Embryonic facial prominence (tissue), 1 donor: ENCODE data around the gene PRRC2B.
"Not testable (repeated sequence)": the region's sequence is repeated elsewhere in the genome, so short reads cannot be mapped to it uniquely, and the experiment has no call there.

Experiments used
- DNase-seq: peaks from one replicate; pipeline ENCODE4 v3.0.0-alpha.2; 2016; ENCODE audit errors: extremely low spot score

The PRRC2B gene

DNA sequence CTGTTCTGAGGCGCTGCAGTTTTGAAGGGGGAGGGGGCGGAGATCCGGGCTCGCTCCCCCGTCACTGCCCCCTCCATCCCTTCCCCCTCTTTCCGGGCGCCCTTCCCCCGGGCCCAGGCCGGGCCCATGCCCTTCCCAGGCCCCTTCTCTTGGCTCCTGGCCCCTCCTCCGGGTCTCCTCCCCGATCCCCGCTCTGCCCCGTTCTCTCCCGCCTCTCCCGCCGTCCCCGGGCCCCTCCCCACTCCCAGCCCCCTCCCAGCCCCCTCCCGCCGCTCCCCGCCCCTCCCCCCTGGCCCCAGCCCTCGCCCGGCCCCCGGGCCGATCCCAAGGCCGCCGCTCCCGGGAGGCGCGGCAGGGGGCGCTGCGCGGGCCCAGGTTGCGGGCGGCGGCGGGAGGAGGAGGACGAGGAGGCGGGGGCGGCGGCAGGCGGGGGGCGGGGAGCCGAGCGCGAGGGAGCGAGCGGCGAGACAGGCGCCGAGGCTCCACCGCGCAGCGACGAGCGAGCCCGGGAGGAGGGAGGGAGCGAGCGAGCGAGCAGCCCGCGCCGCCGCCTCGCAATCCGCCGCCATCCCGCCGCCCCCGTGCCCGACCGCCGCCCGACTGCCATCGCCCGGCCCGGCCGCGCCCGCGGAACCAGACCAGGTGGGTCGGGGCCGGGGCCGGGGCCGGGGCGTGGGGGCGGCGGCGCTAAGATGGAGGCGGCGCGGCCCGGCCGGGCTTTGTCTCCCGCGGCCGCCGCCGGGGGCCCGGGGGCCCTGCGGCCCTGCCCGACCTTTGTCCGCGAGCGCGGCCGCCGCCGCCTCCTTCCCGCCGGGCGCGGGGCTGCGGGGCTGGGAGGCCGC, at the start of gene PRRC2B:
TSS of gene PRRC2B (plus strand) at position 465 of the 842 bp plus-strand sequence. CDS start 36,059 bp downstream, outside the sequence.
- peak; percentile 80 for DNase-seq

DNA sequence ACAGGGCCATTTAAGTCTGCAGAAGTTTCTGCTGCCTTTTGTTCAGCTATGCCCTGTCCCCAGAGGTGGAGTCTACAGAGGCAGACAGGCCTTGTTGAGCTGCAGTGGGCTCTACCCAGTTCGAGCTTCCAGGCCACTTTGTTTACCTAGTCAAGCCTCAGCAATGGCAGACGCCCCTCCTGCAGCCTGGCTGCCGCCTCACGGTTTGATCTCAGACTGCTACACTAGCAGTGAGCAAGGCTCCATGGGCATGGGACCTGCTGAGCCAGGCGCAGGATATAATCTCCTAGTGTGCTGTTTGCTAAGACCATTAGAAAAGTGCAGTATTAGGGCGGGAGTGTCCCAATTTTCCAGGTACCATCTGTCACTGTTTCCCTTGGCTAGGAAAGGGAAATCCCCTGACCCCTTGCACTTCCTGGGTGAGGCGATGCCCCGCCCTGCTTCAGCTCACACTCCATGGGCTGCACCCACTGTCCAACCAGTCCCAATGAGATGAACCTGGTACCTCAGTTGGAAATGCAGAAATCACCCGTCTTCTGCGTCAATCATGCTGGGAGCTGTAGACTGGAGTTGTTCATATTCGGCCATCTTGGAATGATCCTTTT, 48.9 kb upstream of the PRRC2B start:
- not testable (repeated sequence) for DNase-seq

DNA sequence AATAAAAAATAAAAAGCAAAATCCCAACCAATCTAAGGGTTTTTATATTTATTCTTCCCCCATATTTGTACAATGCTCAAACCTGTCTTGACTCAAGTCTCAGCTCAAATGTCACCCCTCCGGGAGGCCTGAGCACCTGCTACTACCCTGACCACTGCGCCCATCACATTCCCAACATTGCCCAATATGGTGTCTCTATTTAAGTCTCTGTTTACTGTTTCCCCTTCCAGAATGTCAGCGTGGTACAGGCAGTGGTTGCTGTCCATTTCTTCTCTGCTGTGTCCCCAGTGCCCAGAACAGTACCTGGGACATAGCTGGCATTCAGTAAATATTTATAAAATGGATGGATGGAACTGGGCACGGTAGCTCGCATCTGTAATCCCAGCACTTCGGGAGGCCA, 47.3 kb upstream of the PRRC2B start:
- no peak for DNase-seq

DNA sequence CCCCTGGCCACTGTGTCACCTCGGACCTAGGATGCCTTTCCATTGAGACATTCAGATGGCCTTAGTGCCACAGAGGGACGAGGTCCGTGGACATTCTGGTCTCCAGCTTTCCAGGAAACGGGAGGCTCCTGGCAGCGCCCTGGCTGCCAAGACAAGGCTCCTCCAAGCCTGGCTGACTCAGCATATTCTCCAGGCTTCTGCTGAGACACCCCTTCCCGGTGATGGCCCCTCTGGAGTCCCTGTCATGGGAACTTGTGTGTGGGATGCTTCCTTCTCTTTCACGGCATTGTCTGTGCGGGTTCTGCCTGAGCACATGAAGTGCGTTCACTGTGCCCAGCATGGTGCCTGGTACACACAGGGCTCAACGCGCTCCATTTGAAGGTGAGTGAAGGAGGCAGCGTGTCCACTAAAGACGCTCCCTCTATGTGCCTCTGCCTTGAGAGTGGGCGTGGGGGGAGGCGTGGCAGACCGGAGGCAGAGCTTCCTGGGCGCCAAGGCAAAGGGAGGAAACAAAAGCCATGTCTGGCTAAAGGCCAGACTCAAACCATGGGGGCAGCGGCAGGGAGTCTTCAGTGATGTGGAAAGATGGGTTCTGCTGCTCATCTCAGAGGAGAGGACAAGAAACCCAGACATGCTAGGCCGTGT, 46.4 kb upstream of the PRRC2B start:
- no peak for DNase-seq

DNA sequence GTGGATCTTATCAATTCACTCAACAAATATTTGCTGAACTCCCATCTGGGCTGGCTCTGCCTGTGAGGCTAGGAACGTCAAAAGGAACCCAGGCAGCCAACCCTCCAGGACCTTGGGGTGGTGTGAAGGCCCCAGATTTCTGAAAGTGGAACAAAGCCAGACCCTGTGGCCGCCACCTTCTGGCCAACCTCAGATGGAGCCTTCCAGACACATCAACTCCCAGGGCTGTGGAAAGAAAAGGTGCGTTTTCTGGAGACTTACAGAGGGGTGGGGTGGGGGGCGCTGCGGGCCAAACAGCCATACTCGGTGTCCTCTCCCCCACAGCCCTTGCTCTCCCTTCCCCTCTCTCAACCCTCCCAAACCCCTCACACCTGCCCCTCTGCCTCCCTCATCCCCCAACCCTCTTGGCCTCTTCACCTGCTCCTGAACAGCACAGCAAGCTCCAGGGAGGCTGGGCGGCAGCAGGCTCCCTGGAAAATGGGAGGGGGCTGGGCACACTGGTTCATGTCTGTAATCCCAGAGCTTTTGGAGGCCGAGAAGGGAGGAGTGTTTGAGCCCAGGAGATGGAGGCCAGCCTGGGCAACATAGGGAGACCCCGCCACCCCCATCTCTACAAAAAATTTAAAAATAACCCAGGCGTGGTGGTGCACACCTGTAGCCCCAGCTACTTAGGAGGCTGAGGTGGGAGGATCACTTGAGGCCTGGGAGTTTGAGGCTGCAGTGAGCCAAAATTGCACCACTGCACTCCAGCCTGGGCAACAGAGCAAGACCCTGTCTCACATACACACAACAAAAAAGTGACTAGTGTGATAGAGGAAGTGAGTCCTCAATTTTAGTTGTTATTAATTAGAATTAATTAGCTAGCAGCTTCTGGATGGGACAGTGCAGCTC, 45.0 kb upstream of the PRRC2B start:
- no peak for DNase-seq

DNA sequence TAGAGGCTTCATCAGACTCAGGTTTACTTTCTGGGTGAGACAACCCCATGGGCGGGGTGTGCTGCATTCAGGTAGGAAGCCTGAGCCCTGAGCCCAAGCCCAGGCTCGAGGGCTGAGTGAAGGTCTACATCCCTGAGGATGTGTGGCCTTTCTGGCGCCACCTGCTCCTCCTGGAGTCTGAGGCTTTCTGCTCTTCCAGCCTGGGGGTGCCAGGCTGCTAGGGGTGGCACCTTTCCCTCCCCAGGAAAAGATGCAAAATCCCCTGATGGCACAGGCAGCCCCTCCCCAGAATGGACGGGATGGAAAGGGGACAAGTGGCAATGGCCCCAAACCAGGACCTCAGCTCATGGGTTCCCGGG, 44.4 kb upstream of the PRRC2B start:
- DNase-seq: no peak

DNA sequence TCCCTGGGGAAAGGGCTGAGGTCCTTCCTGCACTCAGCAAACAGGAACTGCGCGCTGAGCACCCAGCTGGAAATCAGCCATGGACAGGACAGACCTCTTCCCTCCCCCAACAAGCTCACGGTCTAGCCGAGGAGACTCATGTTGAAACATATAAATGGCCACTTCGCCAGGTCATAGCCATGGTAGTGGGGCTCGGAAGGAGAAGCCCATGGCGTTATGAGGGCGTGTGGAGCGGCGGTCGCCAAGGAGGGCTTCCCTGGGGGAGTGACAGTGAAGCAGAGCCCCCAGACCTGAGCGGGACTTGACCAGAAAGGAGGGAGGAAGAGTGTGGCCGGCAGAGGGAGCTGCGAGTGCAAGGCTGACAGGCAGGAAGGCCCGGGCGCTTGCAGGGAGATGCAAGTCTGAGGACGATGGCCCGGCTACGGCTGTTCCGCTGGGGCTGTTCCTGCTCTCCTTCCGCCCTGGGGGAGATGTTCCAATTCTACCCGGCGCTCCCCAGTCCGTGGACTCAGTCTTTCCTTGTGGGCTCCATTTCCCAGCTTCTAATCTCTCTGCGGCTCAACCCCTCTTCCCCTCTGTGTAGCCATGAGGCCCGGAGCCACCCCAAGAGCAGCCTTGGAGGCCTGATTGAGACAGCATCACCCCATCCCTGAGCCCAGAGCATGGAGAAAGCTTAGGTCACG, 43.9 kb upstream of the PRRC2B start:
- DNase-seq: peak; percentile 61

DNA sequence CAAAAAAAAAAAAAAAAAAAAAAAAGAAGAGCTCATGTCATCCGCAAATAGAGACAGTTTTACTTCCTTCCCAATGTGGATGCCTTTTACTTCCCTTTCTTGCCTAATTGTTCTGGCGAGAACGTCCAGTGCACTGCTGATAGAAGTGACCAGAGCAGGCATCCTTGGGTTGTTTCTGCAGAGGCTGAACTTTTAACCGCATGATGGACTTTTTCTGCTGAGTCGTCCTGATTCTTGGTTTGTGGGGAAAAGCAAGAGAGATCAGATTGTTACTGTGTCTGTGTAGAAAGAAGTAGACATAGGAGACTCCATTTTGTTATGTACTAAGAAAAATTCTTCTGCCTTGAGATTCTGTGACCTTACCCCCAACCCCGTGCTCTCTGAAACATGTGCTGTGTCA, 37.4 kb upstream of the PRRC2B start:
- DNase-seq: not testable (repeated sequence)

DNA sequence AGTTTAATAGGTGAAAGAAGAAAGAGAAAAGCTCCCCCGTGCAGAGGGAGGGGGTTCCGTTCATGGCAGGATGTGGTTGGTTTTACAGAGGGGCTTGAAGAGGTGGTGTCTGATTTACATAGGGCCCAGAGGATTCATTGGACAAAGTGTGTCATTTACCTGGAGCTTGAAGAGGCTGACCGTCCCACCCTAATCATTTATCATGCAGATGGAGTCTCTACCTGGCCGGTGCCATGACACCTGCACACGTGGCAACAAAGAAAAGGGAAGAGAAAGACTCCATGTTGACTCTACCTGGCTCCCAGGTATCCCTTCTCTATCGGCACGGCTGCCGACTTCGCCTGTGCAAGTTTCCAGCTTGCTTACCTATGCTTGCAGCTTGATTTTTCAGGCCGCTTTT, 35.3 kb upstream of the PRRC2B start:
- DNase-seq: no peak

DNA sequence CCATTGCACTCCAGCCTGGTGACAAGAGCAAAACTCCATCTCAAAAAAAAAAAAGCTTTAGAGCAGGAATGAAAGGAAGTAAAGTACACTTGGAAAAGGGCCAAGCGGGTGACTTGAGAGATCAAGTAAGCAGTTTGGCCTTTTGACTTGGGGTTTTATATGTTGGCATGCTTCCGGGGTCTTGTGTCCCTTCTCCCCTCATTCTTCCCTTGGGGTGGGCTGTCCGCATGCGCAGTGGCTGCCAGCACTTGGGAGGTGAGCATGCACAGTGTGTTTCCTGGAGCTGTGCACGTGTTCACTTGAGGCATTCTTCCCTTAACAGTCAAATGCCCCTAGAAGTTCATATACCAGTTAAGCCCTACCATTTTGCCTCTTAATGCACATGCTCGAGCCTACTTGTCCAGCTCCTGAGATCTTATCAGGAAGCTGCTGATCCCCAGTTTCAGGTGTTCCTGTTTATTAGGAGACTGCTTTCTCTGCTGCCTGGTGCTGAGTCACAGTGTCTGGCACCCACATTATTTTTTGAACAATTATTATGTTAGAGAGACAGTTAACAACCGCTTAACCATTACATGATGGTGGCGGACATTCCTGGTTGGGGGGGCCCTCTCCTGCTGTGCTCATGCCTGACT, 32.6 kb upstream of the PRRC2B start:
- no peak for DNase-seq

DNA sequence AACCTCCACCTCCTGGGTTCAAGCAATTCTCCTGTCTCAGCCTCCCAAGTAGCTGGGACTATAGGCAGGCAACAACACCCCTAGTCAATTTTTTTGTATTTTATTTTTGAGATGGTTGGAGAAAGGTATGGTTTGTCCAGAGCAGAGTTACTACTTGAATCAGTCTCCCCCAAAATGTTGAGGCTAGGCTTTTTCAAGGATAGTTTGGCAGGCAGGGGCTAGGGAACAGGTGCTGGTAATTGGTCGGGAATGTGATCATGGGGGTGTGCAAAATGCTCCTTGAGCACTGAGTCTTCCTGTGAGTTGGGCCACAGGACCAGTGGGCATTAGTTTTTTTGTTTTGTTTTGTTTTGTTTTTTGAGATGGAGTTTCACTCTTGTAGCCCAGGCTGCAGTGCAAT, 28.3 kb upstream of the PRRC2B start:
- DNase-seq: no peak

DNA sequence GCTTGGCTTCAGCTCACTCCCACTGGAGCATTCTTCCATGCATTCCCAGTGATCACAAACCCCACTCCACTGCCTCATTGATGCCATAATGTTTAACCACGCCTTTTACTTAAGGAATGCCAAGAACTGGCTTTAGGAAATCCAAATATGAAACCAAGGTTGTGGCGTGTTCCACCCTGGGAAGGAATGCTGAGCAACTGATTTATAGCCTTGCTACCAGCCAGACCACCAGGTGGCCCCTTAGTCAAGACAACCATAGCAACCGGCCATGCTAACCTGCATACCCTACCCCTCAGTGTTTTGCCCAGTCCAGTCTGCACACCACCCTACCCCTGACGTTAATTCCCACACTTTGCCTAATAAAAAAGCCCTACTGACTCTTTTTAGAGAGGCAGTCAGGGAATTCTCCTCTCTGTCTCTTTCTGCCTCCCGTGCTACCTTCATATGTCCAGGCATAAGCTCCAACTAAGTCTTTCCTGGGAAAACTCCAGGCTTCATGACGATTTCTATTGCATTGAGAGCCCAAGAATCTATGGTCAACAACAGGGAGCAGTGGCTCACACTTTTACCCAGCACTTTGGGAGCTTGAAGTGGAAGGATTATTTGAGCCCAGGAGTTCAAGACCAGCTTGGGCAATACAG, 27.0 kb upstream of the PRRC2B start:
- DNase-seq: no peak

DNA sequence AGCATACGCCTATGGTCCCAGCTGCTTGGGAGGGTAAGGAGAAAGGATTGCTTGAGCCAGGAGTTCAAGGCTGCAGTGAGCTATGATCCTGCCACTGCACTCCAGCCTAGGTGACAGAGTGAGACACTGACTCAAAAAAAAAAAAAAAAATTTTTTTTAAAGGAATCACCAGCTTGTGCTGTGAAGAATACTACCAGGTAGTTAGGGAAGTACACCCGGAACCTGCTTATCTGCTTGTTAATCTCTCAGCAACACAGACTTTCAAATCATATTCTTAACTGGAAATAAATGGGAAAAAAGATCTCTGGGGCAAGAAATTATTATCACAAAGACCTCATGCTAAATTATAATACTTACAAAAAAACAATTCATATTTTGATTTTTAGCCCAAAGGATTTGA, 26.4 kb upstream of the PRRC2B start:
- DNase-seq: no peak

DNA sequence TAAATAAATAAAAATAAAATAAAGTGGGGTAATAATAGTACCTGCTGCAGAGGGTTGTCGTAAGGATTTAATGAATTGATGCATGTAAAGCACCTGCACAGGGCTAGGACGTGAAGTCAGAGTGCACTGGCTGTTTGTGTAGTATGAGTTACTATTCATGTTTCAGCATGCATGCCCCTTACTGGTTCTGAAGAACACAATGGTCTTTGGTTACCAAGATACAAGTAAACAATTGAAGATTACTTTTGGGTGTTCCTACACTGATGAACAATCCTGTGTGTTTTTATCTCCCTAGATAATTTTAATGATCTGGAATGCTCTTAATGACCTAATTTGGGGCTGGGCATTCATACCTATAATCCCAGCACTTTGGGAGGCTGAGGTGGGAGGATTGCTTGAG, 23.2 kb upstream of the PRRC2B start:
- no peak for DNase-seq

DNA sequence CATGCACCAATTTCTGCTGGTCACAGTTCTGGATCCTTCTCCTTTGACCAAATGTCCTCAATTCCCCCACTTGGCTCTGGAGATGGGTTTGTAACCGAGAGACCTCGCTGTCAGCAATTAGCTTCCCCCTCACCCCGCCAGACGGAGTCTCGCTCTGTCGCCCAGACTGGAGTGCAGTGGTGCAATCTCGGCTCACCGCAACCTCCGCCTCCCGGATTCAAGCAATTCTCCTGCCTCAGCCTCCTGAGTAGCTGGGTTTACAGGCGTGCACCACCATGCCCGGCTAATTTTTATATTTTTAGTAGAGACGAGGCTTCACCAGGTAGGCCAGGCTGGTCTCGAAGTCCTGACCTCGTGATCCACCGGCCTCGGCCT, 21.3 kb upstream of the PRRC2B start:
- DNase-seq: not testable (repeated sequence)

DNA sequence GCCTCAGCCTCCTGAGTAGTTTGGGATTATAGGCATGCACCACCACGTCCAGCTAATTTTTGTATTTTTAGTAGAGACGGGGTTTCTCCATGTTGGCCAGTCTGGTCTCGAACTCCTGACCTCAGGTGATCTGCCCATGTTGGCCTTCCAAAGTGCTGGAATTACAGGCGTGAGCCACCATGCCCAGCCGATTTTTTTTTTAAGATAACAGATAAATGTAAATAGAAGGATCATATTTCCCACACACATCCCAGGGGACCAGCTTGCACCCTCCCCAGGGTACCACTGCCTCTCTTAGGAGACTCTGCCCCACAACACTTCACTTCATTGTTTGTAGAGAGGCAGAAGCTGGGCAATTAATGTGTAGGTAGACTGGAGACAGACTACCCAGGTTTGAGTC, 19.2 kb upstream of the PRRC2B start:
- not testable (repeated sequence) for DNase-seq

DNA sequence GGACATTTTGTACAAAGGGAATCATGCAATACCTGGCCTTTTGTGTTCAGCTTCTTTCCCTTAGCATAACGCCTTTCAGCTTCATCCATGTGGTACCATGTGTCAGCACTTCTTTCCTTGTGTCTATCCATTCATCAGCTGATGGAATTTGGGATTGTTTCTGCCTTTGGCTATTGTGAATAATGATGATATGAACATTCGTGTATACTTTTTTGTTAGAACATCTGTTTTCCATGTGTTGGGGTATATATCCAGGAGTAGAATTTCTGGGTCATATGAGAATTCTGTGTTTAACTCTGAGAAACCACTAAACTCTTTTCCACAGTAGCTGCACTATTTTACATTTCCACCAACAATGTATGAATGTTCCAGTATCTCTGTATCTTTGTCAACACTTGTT, 14.8 kb upstream of the PRRC2B start:
- DNase-seq: no peak

DNA sequence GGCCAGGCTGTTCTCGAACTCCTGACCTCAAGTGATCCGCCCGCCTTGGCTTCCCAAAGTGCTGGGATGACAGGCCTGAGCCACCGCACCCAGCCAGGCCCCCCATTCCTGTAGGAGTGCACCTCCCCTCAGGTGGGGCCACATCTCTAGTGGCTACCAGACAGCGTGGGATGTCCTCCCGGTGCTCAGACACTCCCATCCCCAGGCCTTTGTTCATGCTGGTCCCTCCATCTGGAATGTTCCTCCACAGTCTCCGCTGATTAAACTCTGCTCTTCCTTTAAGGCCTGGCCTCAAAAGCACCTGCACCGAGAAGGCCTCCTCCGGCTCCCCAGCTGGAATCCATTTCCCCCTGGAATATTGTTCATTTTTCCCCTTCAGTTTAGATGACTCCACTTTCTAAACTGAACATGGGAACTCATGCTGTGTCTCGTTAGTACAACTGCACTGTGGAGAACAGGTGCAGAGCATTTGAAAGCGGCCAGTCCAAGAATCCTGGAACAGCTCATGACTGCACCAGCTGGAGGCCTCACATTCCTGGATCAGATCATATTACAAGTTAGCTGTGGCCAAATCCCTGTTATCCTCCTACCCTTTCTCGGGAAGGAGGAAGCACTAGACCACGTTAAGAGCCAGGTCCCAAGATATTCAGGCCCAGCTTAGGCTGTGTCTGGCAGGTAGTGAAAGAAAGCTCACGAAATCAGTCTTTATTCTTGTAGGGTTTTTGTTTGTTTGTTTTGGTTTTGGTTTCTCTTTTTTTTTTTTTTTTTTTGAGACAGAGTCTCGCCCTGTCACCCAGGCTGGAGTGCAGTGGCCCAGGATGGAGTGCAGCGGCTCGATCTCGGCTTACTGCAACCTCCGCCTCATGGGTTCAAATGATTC, 10.8 kb upstream of the PRRC2B start:
- no peak for DNase-seq

DNA sequence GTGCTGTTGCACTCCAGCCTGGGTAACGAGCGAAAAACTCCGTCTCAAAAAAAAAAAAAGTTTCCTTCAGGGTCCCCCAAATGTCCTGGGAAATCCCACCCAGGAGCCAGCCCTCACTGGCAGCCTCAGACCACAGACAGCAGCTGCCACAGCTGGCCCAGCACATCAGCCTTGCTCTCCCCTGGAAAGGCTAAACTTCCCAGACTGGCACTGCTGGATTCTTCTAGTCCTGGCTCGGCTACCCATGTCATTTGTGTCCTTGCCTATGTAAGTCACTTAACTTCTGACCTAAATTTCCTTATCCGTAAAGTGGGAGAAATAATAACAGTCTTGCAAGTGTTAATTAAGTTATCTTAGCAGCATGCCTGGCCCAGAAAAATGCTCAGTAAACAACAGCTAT, 8.6 kb upstream of the PRRC2B start:
- DNase-seq: no peak
